NCI-H1436 (cell line): Measurements from ENCODE around the gene IFI30.
A peak's percentile ranks its signal among the peaks of the same experiment; 100 is the strongest.
"Not testable (repeated sequence)": the region's sequence is repeated elsewhere in the genome, so short reads cannot be mapped to it uniquely, and the experiment has no call there.

Experiments used
- DNase-seq: peaks from one replicate; lab custom pipeline; 2025; lab: John Stamatoyannopoulos, UW

IFI30 gene

DNA sequence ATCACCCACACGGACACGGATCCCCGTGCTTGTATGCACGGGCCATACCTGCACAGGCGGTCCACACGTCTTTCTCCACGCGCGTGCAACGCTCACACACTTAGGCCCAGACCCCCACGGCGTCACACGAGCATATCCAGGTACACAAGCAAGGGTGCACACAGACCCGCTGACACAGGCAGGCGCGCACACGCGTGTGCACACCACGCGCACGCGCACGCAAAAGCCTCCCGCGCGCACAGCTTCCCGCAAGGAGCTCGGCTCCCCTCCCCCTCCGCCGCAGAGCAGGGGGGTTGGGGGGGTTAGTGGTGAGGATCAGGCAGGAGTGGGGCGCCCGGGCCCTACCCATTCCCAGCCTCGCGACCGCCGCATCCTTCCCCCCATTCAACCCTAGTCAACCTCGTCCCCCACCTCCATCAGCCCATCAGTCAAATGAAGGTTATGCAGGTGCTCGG, 29.8 kb downstream of the IFI30 start:
- DNase-seq: no peak

DNA sequence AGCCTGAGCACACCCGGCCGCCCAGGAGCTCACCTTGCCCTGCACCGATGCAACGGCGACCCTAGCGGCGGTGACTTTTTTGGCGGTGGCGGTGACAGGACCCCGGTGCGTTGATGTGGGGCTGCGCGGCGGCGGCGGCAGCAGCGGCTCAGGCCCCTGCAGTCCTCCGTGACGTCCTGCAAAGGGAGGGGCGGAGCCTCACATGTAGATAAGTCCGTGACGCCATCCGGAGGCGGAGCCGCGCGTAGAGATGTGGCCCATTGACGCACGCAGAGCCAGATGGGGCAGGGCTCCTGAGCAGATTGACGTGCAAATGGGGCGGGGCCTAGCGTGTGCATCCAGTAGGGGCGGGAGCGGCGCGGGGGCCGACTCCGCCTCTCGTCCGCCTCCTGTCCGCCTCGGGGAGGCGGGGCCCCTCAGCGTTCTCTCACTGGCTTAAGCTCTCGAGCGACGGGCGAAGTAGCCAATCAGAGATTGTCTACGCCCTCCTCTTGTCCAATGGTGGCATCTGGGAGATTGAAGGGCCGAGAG, 30.3 kb downstream of the IFI30 start, which contains the start of gene RAB3A:
RAB3A (minus strand) TSS at position 180 of the 531 bp plus-strand sequence. CDS start 1,302 bp downstream, outside the sequence.
- DNase-seq: peak; percentile 100

- DNase-seq: peak; percentile 81
These were observed 31.0 kb downstream of the IFI30 start for GRCh38 chr19:18204394-18205199.

GRCh38 chr19:18205200-18205892, 31.7 kb downstream of the IFI30 start:
- DNase-seq: peak; percentile 43

DNA sequence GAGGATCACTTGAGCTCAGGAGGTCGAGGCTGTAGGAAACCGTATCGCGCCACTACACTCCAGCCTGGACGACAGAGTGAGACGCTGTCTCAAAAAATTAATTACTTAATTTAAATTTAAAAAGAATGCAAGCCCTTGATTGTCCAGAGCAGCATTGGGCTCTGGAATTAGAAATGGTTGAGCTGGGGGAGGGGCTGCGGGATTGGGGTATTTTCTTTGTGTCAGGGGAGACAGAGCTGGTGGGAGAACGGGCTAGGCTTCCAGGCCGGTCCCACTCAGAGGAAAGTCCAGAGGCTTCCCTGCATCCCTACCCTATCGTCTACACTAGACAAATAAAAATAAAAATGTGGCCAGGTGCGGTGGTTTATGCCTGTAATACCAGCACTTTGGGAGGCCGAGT, 32.4 kb downstream of the IFI30 start:
- DNase-seq: no peak

- no peak for DNase-seq
These were observed 34.7 kb downstream of the IFI30 start for GRCh38 chr19:18208098-18208951.

DNA sequence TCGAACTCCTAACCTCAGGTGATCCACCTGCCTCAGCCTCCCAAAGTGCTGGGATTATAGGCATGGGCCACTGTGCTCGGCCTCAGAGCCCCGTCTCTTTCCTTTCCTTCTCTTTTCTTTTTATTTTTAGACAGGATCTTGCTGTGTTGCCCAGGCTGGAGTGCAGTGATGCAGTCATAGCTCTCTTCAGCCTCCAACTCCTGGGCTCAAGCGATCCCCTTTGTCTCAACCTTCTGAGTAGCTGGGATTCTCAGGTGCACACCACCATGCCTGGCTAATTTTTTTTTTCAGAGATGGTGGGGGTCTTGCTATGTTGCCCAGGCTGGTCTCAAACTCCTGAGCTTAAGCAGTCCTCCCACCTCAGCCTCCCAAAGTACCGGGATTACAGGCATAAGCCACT, 36.3 kb downstream of the IFI30 start:
- not testable (repeated sequence) for DNase-seq

GRCh38 chr19:18211683-18212082, 38.1 kb downstream of the IFI30 start:
- no peak for DNase-seq

- no peak for DNase-seq
These were observed 41.3 kb downstream of the IFI30 start for GRCh38 chr19:18214779-18215433.

- no peak for DNase-seq
These were observed 43.2 kb downstream of the IFI30 start for GRCh38 chr19:18216789-18217188.

- no peak for DNase-seq
These were observed 44.5 kb downstream of the IFI30 start for GRCh38 chr19:18218159-18218558.

DNA sequence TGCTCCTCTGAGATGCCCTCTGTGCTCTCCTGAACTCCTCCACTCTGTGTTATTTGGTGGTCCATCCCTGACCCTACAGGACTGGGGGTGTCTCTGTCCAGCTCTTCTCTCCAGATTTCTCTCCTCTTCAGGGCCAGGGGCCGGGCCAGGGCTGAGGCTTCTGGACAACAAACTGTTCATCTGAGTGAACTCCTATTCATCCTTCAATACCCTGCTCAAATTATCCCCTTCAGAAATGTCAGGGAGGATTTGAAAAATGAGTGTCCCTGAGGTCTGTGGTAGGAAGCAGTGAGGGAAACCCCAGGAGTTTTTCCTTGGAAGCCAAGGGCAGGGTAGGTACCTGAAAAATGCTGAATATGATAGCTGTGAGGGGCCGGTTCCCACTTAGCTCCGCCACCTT, 45.0 kb downstream of the IFI30 start:
- DNase-seq: no peak

DNA sequence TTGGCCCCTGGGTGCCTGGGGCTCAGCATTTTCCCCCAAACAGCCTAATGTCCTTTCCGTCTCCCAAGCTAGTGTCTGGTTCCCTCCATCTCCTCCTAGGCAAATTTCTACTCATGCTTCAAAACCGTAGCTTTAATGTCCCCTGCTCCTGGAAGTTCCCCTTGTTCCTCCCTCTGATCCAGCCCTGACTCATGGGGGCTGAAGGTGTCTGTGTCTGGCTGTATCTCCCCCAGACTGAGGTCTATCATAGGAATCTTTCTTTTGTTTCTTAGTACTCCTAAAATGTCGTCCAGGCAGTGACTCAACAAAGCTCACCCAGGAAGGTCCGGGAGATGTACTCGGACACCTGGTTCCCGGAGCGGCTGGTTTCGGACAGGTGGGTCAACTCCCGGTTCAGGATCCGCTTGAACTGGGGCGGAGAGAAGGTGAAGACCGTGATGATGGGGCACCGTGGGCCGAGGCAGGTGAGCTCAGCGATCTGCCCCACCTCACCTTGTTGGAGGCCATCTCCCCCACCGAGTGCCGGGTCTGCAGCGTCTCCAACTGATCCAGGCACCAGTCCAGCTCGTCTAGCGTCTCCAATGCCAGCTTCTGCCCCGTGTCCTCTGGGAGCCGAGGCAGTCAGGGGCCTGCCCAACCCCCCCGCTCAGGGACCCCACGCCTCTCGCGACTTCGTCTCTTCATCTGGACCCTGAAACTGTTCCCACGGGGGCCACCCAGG, 46.5 kb downstream of the IFI30 start:
- no peak for DNase-seq

- peak; percentile 33 for DNase-seq
These were observed 47.1 kb downstream of the IFI30 start for GRCh38 chr19:18220632-18221275.

DNA sequence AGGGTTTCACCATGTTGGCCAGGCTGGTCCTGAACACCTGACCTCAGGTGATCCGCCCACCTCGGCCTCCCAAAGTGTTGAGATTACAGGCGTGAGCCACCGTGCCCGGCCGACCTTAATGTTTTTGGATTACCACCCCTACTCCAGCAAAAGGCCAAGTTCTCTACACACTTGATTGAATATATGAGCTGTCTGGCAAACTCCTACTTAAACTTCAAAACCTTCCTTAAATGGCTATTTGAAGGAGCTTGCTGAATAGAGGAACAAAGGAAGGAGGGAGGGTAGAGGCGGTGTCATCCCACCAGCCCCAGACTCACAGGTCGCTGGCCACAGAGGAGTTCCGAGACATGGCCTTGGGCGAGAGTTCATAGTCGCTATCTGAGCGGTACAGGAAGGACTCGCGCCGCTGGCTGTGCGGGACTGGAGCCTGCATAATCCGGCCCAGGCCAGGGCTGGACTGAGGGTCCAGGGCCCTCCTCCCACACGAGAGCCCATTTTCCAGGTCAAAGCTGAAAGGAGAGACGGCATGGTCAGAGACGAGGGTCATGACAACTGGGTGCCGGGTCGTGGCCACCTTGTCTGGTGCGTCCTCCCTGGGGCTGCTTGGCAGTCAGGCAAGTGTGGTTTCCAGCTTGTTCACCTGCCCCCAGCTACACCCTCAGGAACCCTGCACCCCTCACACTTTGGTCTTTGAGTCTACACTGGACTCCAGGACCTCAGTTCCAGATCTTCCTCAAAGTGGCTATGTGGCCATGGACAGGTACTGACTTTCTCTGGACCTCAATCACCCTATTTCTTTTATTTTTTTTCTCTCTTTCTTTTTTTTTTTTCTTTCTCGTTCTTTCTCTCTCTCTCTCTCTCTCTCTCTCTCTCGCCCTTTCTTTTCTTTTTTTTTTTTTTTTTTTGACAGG, 48.5 kb downstream of the IFI30 start:
- no peak for DNase-seq

DNA sequence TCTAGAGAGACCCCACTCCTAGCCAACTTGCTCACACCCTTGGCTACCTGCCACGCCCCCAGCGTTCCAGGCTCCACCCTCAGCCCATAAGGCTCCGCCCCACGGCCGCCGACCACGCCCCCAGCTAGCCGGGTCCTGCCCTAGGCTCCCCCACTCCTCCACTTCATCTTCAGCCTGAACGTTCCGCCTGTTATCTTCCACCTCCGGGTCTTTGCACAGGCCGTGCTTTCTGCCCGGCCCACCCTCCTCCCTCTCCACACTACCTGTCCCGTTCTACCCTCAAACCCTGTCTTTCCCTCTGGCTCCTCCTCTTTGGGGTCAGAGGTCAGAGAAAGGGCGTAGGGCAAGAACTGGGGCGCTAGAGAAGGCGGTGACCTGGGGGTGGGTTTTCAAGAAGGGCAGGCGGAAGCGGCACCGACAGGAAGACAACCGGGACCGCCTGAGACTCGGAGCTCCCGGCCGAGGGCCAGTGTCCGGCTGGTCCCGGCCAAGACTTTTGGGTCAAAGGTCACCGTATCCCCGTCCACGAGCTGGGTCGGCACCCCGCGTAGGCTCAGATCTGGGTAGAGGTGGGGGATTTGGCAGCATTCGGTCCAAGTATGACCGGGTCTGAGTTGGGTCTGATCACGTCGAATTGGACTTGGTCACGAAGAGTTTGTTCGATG, 50.4 kb downstream of the IFI30 start:
- DNase-seq: peak; percentile 71

- peak; percentile 98 for DNase-seq
These were observed 51.1 kb downstream of the IFI30 start for GRCh38 chr19:18224525-18225354.

DNA sequence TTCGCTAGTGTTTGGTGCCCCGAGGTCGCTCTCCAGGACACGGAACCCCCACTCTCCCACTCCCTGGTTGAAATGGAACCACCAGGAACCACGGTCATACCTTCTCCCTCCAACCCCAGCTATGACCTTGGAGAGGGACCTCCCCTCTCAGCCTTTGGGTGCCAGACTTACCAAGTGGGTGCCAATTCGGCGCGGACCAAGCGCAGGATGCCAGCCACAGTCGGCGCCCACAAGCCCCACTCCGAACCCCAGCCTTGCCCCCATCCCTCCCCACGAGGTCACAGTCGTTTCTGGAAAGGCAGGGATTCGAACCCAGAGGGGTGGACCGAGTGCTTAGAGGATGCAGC, 51.7 kb downstream of the IFI30 start:
- no peak for DNase-seq
